ENCODE data around the gene ANKRD9. TPM values are rescaled to one million over a fixed set of nuclear protein-coding genes. Genes with fewer than 3 reads are reported as not detected.

Gene ANKRD9
- total RNA-seq, 1 experiment from 2014 or later: 29.8 TPM

- H3K4ac ChIP-seq (ENCODE audit: low read depth, low read length): no peak overlapping the region
- no peak overlapping the region for H3T11ph ChIP-seq (ENCODE audit: low read length)
- no peak overlapping the region for H3K27ac ChIP-seq (ENCODE audit: insufficient read length, low read depth, low read length)
- Mint-ChIP-seq H3K9me3 (no peaks in the 10 kb centered on the region), H3K27ac (no peak overlapping the region), H3K36me3 (ENCODE audit: insufficient read depth in 1 of 3, low read depth in 3 of 3) (peaks cover 6 to 15% (median 10%) of the 10 kb centered on the region in 3 experiments; a peak in 5 of 7 replicates), H3K4me1 (peaks cover 15 to 21% of the 10 kb centered on the region in 2 experiments), H3K27me3 (ENCODE audit: low read depth) (peaks cover 2% of the 10 kb centered on the region; the same call in 1 of the 2 replicates), H3K4me3 (peak overlapping the region; percentile 76 to 87)
- peak overlapping the region; percentile 83 for H3K4me2 ChIP-seq (ENCODE audit: insufficient read depth, insufficient read length, low read length)
- H2AK5ac ChIP-seq (ENCODE audit: insufficient read length, low read length): no peak overlapping the region
- DNase-seq: no peak
- H3K23ac ChIP-seq (ENCODE audit: insufficient read length, low read depth, low read length): no peak overlapping the region
- no peak overlapping the region for H2AFZ ChIP-seq (ENCODE audit: low read length)
- TF ChIP-seq CTCF (conservative IDR thresholded peaks at IDR 0.05): no peak
- no peak overlapping the region for H2BK15ac ChIP-seq (ENCODE audit: low read depth, low read length)
- H3K56ac ChIP-seq (ENCODE audit: insufficient read length, low read depth, low read length): no peak overlapping the region
- H3K79me1 ChIP-seq (ENCODE audit: insufficient read depth, low read depth, low read length, poor library complexity, severe bottlenecking): no peaks in the 10 kb centered on the region
- H2BK120ac ChIP-seq (ENCODE audit: low read depth, low read length, poor library complexity, severe bottlenecking): no peak overlapping the region
- H2BK5ac ChIP-seq (ENCODE audit: insufficient read length, low read length): no peak overlapping the region
- H2BK12ac ChIP-seq (ENCODE audit: insufficient read length, low read depth, low read length): no peak overlapping the region
- H4K8ac ChIP-seq (replicated peaks; ENCODE audit: insufficient read length, low read depth, low read length): no peak overlapping the region
- H2BK20ac ChIP-seq (ENCODE audit: low read depth, low read length, poor library complexity, severe bottlenecking): no peak overlapping the region
- H3K23me2 ChIP-seq (ENCODE audit: insufficient read length, low read depth, low read length, poor library complexity, severe bottlenecking): peaks cover 12% of the 10 kb centered on the region
- H3K18ac ChIP-seq (ENCODE audit: insufficient read length, low read depth, low read length): no peak overlapping the region
- H4K20me1 ChIP-seq (ENCODE audit: control insufficient read depth, insufficient read depth, insufficient read length): peaks cover 2% of the 10 kb centered on the region
- no peak overlapping the region for H4K91ac ChIP-seq (ENCODE audit: insufficient read length, low read depth, low read length)
- H3K9ac ChIP-seq (ENCODE audit: extremely low read depth, insufficient read length, low read length): peak overlapping the region; percentile 52
- H3K14ac ChIP-seq (ENCODE audit: insufficient read depth, low read length): peak overlapping the region; percentile 18
- no CpG with 5 or more reads among the region's 110 CpGs for WGBS (ENCODE audit: extremely low coverage, insufficient read length, low lambda C conversion rate)
- H4K5ac ChIP-seq (ENCODE audit: insufficient read length, low read depth, low read length): no peak overlapping the region
- H3K9me3 ChIP-seq (ENCODE audit: control insufficient read depth, low read depth, low read length): no peaks in the 10 kb centered on the region
- H3K79me2 ChIP-seq (ENCODE audit: insufficient read depth, low read length): no peaks in the 10 kb centered on the region
- H3K27me3 ChIP-seq (ENCODE audit: insufficient read depth, low read length): no peaks in the 10 kb centered on the region
- H3K4me1 ChIP-seq (ENCODE audit: insufficient read depth, low read length): no peaks in the 10 kb centered on the region; the same call in 1 of the 2 replicates
Observed at GRCh38 chr14:102508774-102509745, 516 bp downstream of the ANKRD9 start.

Data from H9 (cell line).